Breast epithelium (tissue), 4 donors: ENCODE data around the gene DLX2. TPM values are rescaled to one million over a fixed set of nuclear protein-coding genes. Genes with fewer than 3 reads are reported as not detected.
"Not testable (repeated sequence)": the region's sequence is repeated elsewhere in the genome, so short reads cannot be mapped to it uniquely, and the experiment has no call there.

Experiments used
- DNase-seq, 2 donors: peaks; one replicate each; pipeline ENCODE4 v3.0.0-alpha.2; 2019; ENCODE audit warnings: low spot score in 2 of 2
- H3K27ac ChIP-seq, 2 donors: fragments of 200-600 bp; sonication (generic) in 1 of 2; one replicate each; pipeline ENCODE4 v1.5.1; 2016 to 2019; ENCODE audit warnings: mild to moderate bottlenecking in 1 of 2
- H3K27me3 ChIP-seq, 2 donors: fragments of 200-600 bp; sonication (generic) in 1 of 2; one replicate each; pipeline versions ENCODE4 v1.5.1 to v1.6.0; 2017 to 2019; ENCODE audit warnings: control low read depth in 1 of 2, mild to moderate bottlenecking in 1 of 2
- H3K36me3 ChIP-seq: fragments of 200-600 bp; one replicate; pipeline ENCODE4 v1.5.1; 2019
- H3K4me1 ChIP-seq, 2 donors: fragments of 200-600 bp; sonication (generic); one replicate each; pipeline ENCODE4 v1.5.1; 2016 to 2019; ENCODE audit warnings: control low read depth in 1 of 2
- H3K4me3 ChIP-seq, 3 donors: fragments of 200-600 bp; sonication (generic); 1 replicate in 2 of 3; 2 replicates in 1 of 3; pipeline ENCODE4 v1.5.1; 2016 to 2019; ENCODE audit warnings: mild to moderate bottlenecking in 3 of 3, moderate library complexity in 2 of 3
- H3K9me3 ChIP-seq, 2 donors: fragments of 200-600 bp; sonication (generic) in 1 of 2; one replicate each; pipeline ENCODE4 v1.5.1; 2016 to 2019; ENCODE audit warnings: control low read depth in 1 of 2
- POLR2A ChIP-seq: fragments of 450-650 bp; IDR thresholded peaks from one replicate; pipeline ENCODE4 v1.6.1; 2016; ENCODE audit warnings: antibody characterized with exemption, mild to moderate bottlenecking, moderate library complexity
- POLR2AphosphoS5 ChIP-seq, 3 donors: sonication (generic); formaldehyde crosslinking; IDR thresholded peaks; one replicate each; pipeline ENCODE4 v1.6.1; 2017; ENCODE audit warnings: antibody characterized with exemption in 3 of 3
- intact Hi-C: fragments of 100-400 bp; cut with DNase I; formaldehyde crosslinking; loops from one replicate; pipeline ENCODE4 v1.15.1; 2023; ENCODE audit warnings: low total_unique reads
- total RNA-seq, 3 donors: library from RNA; depleted of rRNA; stranded (reverse); fragments of >200 nt; gene quantifications; one replicate each; pipeline ENCODE4 v1.1.0, GENCODE V29; 2016
- TF ChIP-seq, protein P1 (sequence below), 3 donors: fragments of 450-650 bp; IDR thresholded peaks; one replicate each; pipeline ENCODE4 v1.5.1; 2016 to 2017; ENCODE audit warnings: antibody characterized with exemption in 3 of 3, mild to moderate bottlenecking in 3 of 3, moderate library complexity in 3 of 3

The DLX2 gene
- total RNA-seq, 3 donors from 2014 or later: 0.44 TPM; not detected in 2

DNA sequence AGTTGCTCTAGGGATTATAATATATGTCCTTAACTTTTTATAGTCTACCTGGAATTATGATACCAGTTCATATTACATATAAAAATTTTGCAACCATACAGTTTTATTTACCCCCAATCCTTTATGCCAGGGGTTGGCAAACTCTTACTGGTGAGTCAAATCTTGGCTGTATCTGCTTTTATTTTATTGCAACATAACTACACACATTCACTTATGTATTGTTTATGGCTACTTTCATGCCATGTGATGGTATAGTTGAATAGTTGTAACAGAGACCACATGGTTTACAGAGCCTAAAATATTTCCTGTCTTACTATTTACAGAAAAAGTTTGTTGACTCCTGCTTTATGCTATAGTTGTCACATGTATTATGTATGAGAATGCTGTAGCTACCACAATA is 25.8 kb upstream of the DLX2 start:
- H3K27ac ChIP-seq: no peak overlapping the region
- intact Hi-C loops: no loop called here
- no peaks in the 10 kb centered on the region for H3K9me3 ChIP-seq
- TF ChIP-seq POLR2A: no peak
- TF ChIP-seq POLR2AphosphoS5 (IDR thresholded peaks at IDR 0.05): no peak
- TF ChIP-seq, protein P1, sequence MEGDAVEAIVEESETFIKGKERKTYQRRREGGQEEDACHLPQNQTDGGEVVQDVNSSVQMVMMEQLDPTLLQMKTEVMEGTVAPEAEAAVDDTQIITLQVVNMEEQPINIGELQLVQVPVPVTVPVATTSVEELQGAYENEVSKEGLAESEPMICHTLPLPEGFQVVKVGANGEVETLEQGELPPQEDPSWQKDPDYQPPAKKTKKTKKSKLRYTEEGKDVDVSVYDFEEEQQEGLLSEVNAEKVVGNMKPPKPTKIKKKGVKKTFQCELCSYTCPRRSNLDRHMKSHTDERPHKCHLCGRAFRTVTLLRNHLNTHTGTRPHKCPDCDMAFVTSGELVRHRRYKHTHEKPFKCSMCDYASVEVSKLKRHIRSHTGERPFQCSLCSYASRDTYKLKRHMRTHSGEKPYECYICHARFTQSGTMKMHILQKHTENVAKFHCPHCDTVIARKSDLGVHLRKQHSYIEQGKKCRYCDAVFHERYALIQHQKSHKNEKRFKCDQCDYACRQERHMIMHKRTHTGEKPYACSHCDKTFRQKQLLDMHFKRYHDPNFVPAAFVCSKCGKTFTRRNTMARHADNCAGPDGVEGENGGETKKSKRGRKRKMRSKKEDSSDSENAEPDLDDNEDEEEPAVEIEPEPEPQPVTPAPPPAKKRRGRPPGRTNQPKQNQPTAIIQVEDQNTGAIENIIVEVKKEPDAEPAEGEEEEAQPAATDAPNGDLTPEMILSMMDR (IDR thresholded peaks at IDR 0.05): no peak
- no peaks in the 10 kb centered on the region for H3K36me3 ChIP-seq
- no peak for DNase-seq
- no peak overlapping the region for H3K4me3 ChIP-seq
- no peaks in the 10 kb centered on the region for H3K4me1 ChIP-seq
- H3K27me3 ChIP-seq: no peaks in the 10 kb centered on the region

DNA sequence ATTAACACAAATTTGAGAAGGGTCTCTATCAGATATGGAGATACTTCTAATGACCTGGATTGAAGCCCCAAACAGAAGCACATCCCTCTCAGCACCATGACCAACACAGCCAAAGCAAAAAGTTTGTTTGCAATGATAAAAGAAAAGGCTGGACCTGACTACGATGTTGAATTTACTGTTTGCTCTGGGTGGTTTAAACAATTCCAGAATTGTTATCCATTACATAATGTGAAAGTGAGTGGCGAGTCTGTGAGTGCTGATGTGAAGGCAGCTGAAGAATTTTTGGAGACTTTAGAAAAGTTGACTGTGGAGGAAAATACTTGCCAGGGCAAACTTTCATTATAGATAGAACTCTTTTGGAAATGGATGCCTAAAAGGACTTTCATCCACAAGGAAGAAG is 17.4 kb upstream of the DLX2 start:
- TF ChIP-seq POLR2AphosphoS5 (IDR thresholded peaks at IDR 0.05) (no peak), POLR2A (no peak)
- TF ChIP-seq, protein P1 (IDR thresholded peaks at IDR 0.05): no peak
- H3K36me3 ChIP-seq: no peaks in the 10 kb centered on the region

DNA sequence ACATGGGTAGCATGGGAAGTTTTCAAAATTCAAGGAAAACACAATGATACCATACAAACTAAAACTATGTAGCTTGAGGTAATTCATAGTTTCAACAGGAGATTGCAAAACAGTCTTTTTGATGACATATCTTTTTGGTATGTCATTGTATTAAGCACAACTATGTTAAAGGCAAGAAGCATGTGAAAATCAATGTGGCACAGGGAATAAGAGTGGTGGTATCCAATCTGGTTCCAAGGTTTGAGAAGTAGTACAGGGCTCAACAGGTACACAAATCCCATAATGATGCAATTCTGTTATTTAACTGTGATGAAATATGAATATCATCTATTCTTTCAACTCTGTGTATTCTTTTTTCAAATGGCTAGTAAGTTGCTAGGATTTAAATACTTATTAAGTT is 16.4 kb upstream of the DLX2 start:
- intact Hi-C loops: no loop called here
- no peaks in the 10 kb centered on the region for H3K27me3 ChIP-seq
- H3K36me3 ChIP-seq: no peaks in the 10 kb centered on the region
- no peak for TF ChIP-seq POLR2A
- TF ChIP-seq POLR2AphosphoS5 (IDR thresholded peaks at IDR 0.05): no peak
- TF ChIP-seq, protein P1 (IDR thresholded peaks at IDR 0.05): no peak
- H3K27ac ChIP-seq: no peak overlapping the region
- H3K4me1 ChIP-seq: no peaks in the 10 kb centered on the region
- DNase-seq: no peak
- H3K9me3 ChIP-seq: no peaks in the 10 kb centered on the region
- no peak overlapping the region for H3K4me3 ChIP-seq

More for the DNA sequence above, 17.4 kb upstream of the DLX2 start:
- no peaks in the 10 kb centered on the region for H3K27me3 ChIP-seq
- intact Hi-C loops: no loop called here
- no peak overlapping the region for H3K4me3 ChIP-seq
- no peak for DNase-seq
- no peak overlapping the region for H3K27ac ChIP-seq
- H3K4me1 ChIP-seq: no peaks in the 10 kb centered on the region
- no peaks in the 10 kb centered on the region for H3K9me3 ChIP-seq

DNA sequence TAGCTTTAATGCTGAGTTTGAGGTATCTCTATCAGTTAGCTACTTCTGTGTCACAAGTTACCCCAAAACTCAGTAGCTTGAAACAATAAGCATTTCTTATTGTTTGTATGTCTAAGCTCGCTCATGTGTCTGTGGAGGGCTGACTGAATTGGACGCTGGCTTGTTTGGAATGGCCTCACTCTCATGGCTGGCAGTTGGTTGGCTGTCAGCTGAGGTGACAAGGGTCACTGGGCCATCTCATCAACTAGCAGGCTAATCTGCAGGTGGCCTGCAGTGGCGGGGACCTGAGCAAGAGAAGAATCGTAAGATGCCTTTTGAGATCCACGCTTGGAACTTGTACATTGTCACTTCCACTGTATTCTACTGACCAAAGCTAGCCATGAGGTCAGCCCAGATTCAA is 13.4 kb upstream of the DLX2 start:
- no peak overlapping the region for H3K27ac ChIP-seq
- no peak overlapping the region for H3K4me3 ChIP-seq
- DNase-seq: no peak
- TF ChIP-seq, protein P1 (IDR thresholded peaks at IDR 0.05): no peak
- TF ChIP-seq POLR2AphosphoS5 (IDR thresholded peaks at IDR 0.05): no peak
- TF ChIP-seq POLR2A: no peak
- H3K4me1 ChIP-seq: no peaks in the 10 kb centered on the region
- H3K27me3 ChIP-seq: peaks cover 0 to 3% of the 10 kb centered on the region in 2 donors
- H3K36me3 ChIP-seq: no peaks in the 10 kb centered on the region
- intact Hi-C loops: no loop called here
- H3K9me3 ChIP-seq: no peaks in the 10 kb centered on the region

DNA sequence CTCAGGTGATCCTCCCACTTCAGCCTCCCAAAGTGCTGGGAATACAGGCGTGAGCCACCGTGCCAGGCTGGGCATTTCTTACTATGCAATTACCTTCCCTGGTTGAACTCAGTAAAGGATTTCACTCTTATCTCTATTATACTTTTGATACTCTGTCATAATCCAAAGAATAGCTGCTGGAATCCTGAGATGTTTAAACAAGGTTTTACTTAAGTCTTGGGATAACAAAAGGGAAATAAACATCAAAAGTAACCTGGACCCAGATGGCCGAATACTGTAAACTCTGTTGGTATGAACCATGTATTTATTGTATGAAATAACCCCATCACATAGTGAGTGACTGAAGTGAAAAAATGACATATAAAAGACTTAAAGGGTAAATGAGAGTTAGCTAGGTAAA is 11.9 kb upstream of the DLX2 start:
- Histone ChIP-seq H3K27ac (no peak overlapping the region), H3K4me1 (no peaks in the 10 kb centered on the region), H3K9me3 (no peaks in the 10 kb centered on the region), H3K27me3 (peaks cover 0 to 3% of the 10 kb centered on the region in 2 donors), H3K36me3 (no peaks in the 10 kb centered on the region), H3K4me3 (no peak overlapping the region)
- no peak for DNase-seq
- intact Hi-C loops: no loop called here
- TF ChIP-seq POLR2A: no peak
- TF ChIP-seq, protein P1 (IDR thresholded peaks at IDR 0.05): no peak

DNA sequence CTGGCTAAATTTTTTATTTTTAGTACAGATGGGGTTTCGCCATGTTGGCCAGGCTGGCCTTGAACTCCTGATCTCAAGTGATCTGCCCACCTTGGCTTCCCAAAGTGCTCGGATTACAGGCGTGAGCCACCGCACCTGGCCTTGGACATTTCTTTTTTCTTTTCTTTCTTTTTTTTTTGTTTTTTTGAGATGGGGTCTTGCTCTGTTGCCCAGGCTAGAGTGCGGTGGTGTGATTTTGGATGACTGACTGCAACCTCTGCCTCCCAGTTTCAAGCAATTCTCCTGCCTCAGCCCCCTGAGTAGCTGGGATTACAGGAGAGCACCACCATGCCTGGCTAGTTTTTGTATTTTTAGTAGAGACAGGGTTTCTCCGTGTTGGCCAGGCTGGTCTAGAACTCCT is 11.5 kb upstream of the DLX2 start:
- H3K36me3 ChIP-seq, H3K9me3 ChIP-seq, H3K27me3 ChIP-seq, intact Hi-C loops, H3K4me3 ChIP-seq, H3K27ac ChIP-seq, H3K4me1 ChIP-seq, DNase-seq: not testable (repeated sequence)
